Right kidney (tissue), 9 donors: ENCODE results near the gene UXT.
"Not testable (repeated sequence)": the region's sequence is repeated elsewhere in the genome, so short reads cannot be mapped to it uniquely, and the experiment has no call there.

Experiments used
- DNase-seq: peaks from one replicate; pipeline ENCODE4 v3.0.0-alpha.2; 2016
- long read RNA-seq, 8 donors: transcript quantifications; one replicate each; lab custom pipeline, GENCODE V29; 2026

UXT gene, protein sequence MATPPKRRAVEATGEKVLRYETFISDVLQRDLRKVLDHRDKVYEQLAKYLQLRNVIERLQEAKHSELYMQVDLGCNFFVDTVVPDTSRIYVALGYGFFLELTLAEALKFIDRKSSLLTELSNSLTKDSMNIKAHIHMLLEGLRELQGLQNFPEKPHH
- long read RNA-seq, donor 1, transcript UXT-201 (7 exons, 574 nt), result major isoform, 82 of 157 reads
- long read RNA-seq, donor 1, transcript UXT-202 (6 exons, 701 nt), result minor isoform, 41 of 157 reads
- long read RNA-seq, donor 1, transcript UXT-204 (3 exons, 476 nt), result minor isoform, 13 of 157 reads
- long read RNA-seq, donor 1, partial matches to known transcripts, result 15 of 157 reads
- long read RNA-seq, donor 1, other reads (novel, unspliced or antisense), result 5 of 157 reads
- long read RNA-seq, donor 2, transcript UXT-202 (6 exons, 701 nt), result minor isoform, 17 of 75 reads
- long read RNA-seq, donor 2, transcript UXT-201 (7 exons, 574 nt), result major isoform, 52 of 75 reads
- long read RNA-seq, donor 2, transcript UXT-204 (3 exons, 476 nt), result minor isoform, 5 of 75 reads
- long read RNA-seq, donor 2, partial matches to known transcripts, result 0 of 75 reads
- long read RNA-seq, donor 2, other reads (novel, unspliced or antisense), result 0 of 75 reads
- long read RNA-seq, donor 3, transcript UXT-202 (6 exons, 701 nt), result minor isoform, 15 of 43 reads
- long read RNA-seq, donor 3, transcript UXT-201 (7 exons, 574 nt), result major isoform, 26 of 43 reads
- long read RNA-seq, donor 3, partial matches to known transcripts, result 0 of 43 reads
- long read RNA-seq, donor 3, other reads (novel, unspliced or antisense), result 0 of 43 reads
- long read RNA-seq, donor 4, transcript UXT-201 (7 exons, 574 nt), result major isoform, 49 of 72 reads
- long read RNA-seq, donor 4, transcript UXT-202 (6 exons, 701 nt), result minor isoform, 14 of 72 reads
- long read RNA-seq, donor 4, partial matches to known transcripts, result 5 of 72 reads
- long read RNA-seq, donor 4, other reads (novel, unspliced or antisense), result 0 of 72 reads
- long read RNA-seq, donor 5, transcript UXT-202 (6 exons, 701 nt), result minor isoform, 17 of 89 reads
- long read RNA-seq, donor 5, transcript UXT-201 (7 exons, 574 nt), result major isoform, 67 of 89 reads
- long read RNA-seq, donor 5, partial matches to known transcripts, result 0 of 89 reads
- long read RNA-seq, donor 5, other reads (novel, unspliced or antisense), result 0 of 89 reads
- long read RNA-seq, donor 6, transcript UXT-204 (3 exons, 476 nt), result minor isoform, 5 of 78 reads
- long read RNA-seq, donor 6, transcript UXT-202 (6 exons, 701 nt), result minor isoform, 32 of 78 reads
- long read RNA-seq, donor 6, transcript UXT-201 (7 exons, 574 nt), result major isoform, 41 of 78 reads
- long read RNA-seq, donor 6, partial matches to known transcripts, result 0 of 78 reads
- long read RNA-seq, donor 6, other reads (novel, unspliced or antisense), result 0 of 78 reads
- long read RNA-seq, donor 7, transcript UXT-202 (6 exons, 701 nt), result minor isoform, 24 of 113 reads
- long read RNA-seq, donor 7, transcript UXT-201 (7 exons, 574 nt), result major isoform, 68 of 113 reads
- long read RNA-seq, donor 7, partial matches to known transcripts, result 14 of 113 reads
- long read RNA-seq, donor 7, other reads (novel, unspliced or antisense), result 0 of 113 reads
- long read RNA-seq, donor 8, transcript UXT-204 (3 exons, 476 nt), result minor isoform, 5 of 78 reads
- long read RNA-seq, donor 8, transcript UXT-202 (6 exons, 701 nt), result minor isoform, 22 of 78 reads
- long read RNA-seq, donor 8, transcript UXT-201 (7 exons, 574 nt), result major isoform, 50 of 78 reads
- long read RNA-seq, donor 8, partial matches to known transcripts, result 0 of 78 reads
- long read RNA-seq, donor 8, other reads (novel, unspliced or antisense), result 0 of 78 reads

DNA sequence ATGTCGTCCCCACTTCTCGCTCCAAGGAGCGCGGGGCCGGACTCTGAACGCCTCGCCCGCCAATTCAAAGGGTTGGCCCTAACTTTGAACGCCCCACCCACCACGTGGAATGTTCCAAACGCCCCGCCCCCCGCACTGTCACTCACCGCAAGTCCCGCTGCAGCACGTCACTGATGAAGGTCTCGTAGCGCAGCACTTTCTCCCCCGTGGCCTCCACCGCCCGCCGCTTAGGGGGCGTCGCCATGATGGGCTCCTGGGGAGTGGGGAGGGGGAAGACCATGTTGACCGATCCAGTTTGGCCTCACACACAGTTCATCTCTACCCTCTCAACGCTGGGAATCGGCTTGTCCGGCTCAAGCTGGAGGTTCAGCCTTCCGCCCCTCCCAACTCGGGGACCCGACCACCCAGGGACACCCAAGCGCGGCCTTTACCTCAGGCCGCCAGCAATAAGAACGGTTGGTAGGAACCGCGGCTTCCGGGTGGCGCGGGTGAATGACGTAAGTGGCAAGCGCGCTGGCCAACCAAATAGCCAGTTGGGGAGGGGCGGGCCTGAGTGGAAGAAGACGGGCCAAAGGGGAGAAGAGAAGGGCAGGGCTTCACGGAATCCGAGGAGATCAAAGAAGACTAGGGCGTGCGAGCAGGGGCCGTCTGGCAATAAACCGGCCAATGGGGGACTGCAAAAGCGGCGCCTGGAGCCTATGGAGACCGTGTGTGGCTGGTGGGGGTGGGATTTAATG, at the start of gene UXT:
Gene UXT, minus strand, starts transcription at position 497 of the 737 bp plus-strand sequence. Its CDS starts 253 bp downstream, at position 244.
- DNase-seq, result peak; percentile 87

DNA sequence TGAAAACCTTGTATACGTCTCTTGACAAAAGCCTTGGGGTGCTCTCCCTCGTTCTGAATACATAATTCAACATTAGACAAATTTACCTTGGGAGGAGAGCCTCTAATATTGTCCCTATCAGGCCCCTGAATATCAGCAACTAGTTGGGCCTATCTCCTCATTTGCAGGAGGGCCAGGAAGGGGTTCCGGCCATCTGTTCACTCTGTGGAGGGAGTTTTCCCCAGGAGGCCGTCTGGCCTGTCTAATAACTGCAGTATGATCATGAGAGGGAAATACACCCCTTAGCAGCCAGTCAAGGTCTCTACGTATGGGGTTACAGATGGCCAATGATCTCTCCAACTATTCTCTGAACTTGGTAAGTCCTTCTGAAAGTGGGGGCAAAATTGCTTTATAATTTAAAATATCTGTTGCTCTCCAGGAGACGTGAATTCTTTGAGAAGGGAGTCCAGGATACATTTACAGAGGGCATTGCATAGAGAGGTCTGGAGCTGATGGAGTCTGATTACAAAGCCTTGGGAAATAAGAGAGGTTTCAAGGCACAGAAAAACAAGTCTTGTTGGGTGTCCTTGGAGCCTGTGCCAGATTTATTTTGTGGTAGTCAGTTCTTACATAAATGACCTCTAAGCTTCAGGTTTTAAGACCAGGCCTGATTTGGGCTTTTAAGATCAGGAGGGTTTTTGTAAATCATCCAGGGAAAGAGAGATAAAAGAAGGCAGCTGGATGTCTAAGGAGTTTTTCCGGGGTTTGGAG, 48.2 kb upstream of the UXT start:
- peak; percentile 2 for DNase-seq

DNA sequence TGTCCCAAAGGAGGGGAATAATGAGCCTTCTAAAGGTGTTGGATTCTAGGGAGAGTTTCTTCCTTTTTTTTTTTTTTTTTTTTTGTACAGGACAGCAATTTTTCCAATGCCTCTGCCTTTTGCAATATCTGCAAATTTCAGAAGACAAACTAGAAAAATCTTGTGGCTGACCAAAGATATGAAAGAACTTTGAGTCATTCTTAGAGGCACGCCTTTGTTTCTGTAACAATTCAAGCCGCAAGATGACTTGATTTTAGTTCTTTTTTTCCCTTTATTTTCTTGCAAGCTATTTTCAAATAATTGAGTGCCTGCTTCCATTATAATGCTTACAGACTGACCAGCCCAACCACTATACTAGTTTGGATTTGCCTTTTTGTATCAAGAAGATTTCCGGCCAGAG, 47.6 kb upstream of the UXT start:
- no peak for DNase-seq

GRCh38 chrX:47704736-47705135, 45.8 kb upstream of the UXT start:
- DNase-seq, result no peak

DNA sequence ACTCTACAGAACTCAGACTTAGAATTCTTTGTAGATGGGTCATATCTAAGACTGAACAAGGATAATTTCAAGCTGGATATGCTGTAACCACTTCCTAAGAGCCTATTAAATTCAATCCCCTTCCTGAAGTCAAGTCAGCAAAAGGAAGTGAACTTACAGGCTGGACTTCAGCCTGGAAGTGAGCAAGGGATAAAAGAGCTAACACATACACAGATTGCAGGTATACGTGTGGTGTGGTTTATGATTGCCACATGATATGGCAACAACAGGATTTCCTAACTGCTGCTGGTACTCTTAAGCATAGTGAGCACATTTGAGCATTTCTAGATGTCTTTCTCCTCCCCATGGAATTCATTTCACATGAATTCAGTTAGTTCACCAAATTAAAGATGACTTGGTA, 38.2 kb upstream of the UXT start:
- no peak for DNase-seq

GRCh38 chrX:47690175-47690574, 31.2 kb upstream of the UXT start:
- no peak for DNase-seq

DNA sequence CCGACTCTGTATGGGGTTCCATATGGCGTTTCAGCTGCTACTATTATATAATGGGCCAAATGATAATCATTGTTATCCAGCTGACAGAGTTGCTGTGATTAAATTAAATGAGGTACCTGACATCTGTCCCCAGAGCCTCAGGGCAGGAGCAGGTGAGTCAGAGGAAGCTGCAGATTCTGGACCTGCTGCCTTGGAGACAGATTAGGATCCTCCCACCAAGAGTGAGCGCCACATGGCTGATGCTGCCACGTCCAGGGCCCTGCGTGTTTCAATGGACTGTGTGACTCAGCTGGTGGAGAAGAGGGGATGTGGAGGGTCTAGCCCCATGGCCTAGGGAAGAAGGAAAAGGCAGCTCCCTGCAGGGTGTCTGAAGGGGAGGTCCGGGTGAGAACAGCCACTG, 28.3 kb upstream of the UXT start:
- no peak for DNase-seq

- no peak for DNase-seq
These were observed 24.8 kb upstream of the UXT start for GRCh38 chrX:47683829-47684205.

GRCh38 chrX:47683184-47683828, 24.3 kb upstream of the UXT start:
- DNase-seq, result no peak

DNA sequence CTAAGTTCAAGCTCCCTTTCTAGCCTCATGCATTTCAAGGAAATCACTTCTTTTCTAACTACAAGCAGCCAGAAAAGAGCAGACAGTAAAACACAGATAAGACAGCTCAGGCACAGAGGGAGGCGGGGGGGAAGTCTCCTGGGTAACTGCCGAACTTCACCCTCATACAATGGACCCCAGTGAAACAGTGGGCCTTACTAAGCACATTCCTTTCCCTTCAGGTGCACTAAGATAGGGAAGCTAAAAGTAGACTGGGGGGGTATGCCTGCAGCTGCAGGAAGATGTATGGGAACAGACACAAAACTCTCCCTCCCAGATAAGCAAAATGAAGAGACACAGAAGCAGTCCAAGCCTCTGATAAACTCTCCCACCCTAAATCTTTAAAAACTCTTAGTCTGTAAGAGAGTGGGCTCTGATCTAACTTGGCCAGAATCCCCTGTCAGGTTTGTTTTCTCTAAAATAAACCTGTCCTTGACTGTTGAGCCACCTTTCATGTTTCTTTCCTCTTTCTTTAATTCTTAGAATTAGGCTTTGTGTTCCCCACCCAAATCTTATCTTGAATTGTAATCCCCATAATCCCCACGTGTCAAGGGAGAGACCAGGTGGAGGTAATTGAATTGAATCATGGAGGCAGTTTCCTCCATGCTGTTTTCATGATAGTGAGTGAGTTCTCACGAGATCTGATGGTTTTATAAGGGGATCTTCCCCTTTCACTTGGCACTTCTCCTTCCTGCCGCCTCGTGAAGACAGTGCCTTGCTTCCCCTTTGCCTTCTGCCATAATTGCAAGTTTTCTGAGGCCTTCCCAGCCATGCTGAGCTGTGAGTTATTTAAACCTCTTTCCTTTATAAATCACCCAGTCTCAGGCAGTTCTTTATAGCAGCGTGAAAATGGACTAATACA, 17.2 kb upstream of the UXT start:
- not testable (repeated sequence) for DNase-seq

DNA sequence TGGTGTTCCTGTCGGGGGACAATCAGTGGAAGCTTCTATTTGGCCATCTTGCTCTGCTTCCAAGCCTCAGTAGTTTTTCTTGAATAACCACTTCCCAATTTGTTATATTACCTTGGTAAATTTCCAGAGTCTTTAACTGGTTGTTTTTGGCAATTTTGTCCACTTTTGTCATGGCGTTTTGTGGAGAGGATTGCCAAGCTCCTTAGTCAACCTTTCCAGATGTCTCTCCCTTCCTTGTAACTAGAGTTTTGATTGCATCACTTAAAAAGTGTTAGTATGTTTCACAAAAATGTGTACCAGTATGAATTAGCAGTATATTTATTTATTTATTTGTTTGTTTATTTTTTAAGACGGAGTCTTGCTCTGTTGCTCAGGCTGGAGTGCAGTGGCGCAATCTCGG, 15.8 kb upstream of the UXT start:
- no peak for DNase-seq

DNA sequence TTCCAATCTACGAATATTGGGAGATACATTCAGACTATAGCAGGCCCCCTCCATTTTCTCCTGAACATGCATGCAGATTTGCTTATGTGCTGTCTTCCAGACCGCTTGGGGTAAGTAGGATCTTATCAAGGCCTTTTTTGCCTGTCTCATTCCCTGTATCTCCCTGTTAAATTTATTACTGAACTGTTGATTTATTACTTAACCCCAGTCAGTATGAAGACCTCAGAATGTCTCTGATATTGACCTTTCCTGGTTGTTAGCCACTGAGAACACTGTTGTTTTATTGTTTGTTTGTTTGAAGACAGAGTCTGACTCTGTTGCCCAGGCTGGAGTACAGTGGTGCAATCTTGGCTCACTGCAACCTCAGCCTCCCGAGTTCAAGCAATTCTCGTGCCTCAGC, 6.8 kb upstream of the UXT start:
- DNase-seq, result not testable (repeated sequence)

DNA sequence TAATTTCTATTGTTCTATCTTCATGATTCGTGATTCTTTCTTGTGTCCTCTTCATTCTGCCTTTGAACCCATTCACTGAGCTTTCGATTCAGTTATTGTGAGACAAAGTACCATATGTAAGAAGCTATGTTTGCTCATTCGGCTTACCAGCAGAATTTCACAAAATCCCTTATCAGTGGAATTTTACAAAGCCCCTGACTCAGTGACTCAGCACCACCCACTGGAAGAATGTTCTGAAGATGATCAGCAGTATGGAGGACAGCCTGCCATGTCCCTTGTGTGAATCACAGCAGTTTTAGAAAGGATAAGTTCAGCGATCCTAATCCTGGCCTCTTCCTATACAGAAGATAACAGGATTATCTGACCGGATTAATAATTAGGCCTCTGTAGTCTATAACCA, 5.8 kb upstream of the UXT start:
- DNase-seq, result no peak

- no peak for DNase-seq
These were observed 3.2 kb upstream of the UXT start for GRCh38 chrX:47662144-47662657.

- no peak for DNase-seq
These were observed 2.6 kb upstream of the UXT start for GRCh38 chrX:47661539-47661938.

GRCh38 chrX:47659421-47659726, 394 bp upstream of the UXT start:
- DNase-seq, result no peak

DNA sequence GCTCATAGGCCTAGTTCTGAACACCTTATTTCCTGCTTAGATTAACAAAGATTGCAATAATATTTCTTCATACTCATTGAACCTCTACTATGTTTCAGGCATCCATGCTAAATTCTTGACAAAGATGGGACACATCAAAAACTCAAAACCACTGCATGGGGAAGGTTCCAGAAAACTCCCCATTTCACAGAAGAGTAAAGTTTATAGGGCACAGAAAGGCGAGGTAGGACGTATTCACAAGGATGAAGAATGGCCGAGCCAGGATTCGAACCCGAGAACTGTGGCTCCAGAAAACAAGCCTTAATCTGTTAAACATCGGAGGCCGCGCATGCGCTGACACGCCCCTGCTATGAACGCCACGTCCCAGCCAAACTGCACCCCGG, 688 bp downstream of the UXT start:
- DNase-seq, result no peak
